Liver (tissue), 9 donors: Measurements from ENCODE around the gene SOX10. TPM values are rescaled to one million over a fixed set of nuclear protein-coding genes. Genes with fewer than 3 reads are reported as not detected.

Experiments used
- DNase-seq: peaks from one replicate; pipeline ENCODE4 v3.0.0-alpha.2; 2017; ENCODE audit warnings: low spot score
- H3K27ac ChIP-seq, 2 donors: one replicate each; pipeline ENCODE4 v1.7.0; 2013; ENCODE audit warnings: inconsistent platforms in 2 of 2, low read length in 2 of 2, control low read depth in 1 of 2, low read depth in 1 of 2, mild to moderate bottlenecking in 1 of 2
- H3K27me3 ChIP-seq, 4 donors: one replicate each; pipeline versions ENCODE4 v1.6.1 to v1.7.0; 2013; ENCODE audit warnings: low read length in 3 of 4, inconsistent platforms in 1 of 4, mild to moderate bottlenecking in 1 of 4, moderate library complexity in 1 of 4; ENCODE audit not compliant: control insufficient read depth in 4 of 4, insufficient read depth in 4 of 4
- H3K36me3 ChIP-seq, 4 donors: one replicate each; pipeline versions ENCODE4 v1.6.1 to v1.7.0; 2013; ENCODE audit warnings: low read length in 3 of 4, mild to moderate bottlenecking in 3 of 4, low read depth in 1 of 4, moderate library complexity in 1 of 4; ENCODE audit not compliant: control insufficient read depth in 4 of 4, insufficient read depth in 3 of 4
- H3K4me1 ChIP-seq, 4 donors: one replicate each; pipeline versions ENCODE4 v1.6.1 to v1.7.0; 2013; ENCODE audit warnings: low read length in 3 of 4, mild to moderate bottlenecking in 3 of 4, moderate library complexity in 1 of 4; ENCODE audit not compliant: control insufficient read depth in 4 of 4, insufficient read depth in 4 of 4
- H3K4me3 ChIP-seq, 3 donors: one replicate each; pipeline versions ENCODE4 v1.6.1 to v1.7.0; 2013; ENCODE audit warnings: low read length in 3 of 3, control low read depth in 1 of 3, low read depth in 1 of 3, mild to moderate bottlenecking in 1 of 3
- H3K9ac ChIP-seq, 2 donors: one replicate each; pipeline ENCODE4 v1.7.0; 2013; ENCODE audit warnings: low read length in 2 of 2, mild to moderate bottlenecking in 2 of 2, moderate library complexity in 2 of 2, control low read depth in 1 of 2, low read depth in 1 of 2
- H3K9me3 ChIP-seq, 4 donors: one replicate each; pipeline versions ENCODE4 v1.6.1 to v1.7.0; 2013; ENCODE audit warnings: low read length in 3 of 4; ENCODE audit not compliant: control insufficient read depth in 4 of 4
- ATF3 ChIP-seq: IDR thresholded peaks from 2 replicates; pipeline ENCODE4 v1.6.1; 2016; ENCODE audit warnings: antibody characterized with exemption
- EGR1 ChIP-seq, 2 donors: IDR thresholded peaks; 2 replicates each; pipeline ENCODE4 v1.6.1; 2016 to 2018; ENCODE audit warnings: antibody characterized with exemption in 2 of 2, low read depth in 2 of 2
- FOXA1 ChIP-seq: IDR thresholded peaks from 2 replicates; pipeline ENCODE4 v1.6.1; 2016; ENCODE audit warnings: antibody characterized with exemption
- FOXA2 ChIP-seq: IDR thresholded peaks from 2 replicates; pipeline ENCODE4 v1.6.1; 2016; ENCODE audit warnings: antibody characterized with exemption
- GABPA ChIP-seq, 2 donors: IDR thresholded peaks in 1 of 2; conservative IDR thresholded peaks in 1 of 2; 2 replicates each; pipeline ENCODE4 v1.6.1; 2016; ENCODE audit warnings: antibody characterized with exemption in 2 of 2, mild to moderate bottlenecking in 1 of 2, moderate library complexity in 1 of 2
- HNF4A ChIP-seq, 2 donors: conservative IDR thresholded peaks; 2 replicates each; pipeline ENCODE4 v1.6.1; 2016; ENCODE audit warnings: antibody characterized with exemption in 2 of 2, mild to moderate bottlenecking in 2 of 2
- HNF4G ChIP-seq: IDR thresholded peaks from 2 replicates; pipeline ENCODE4 v1.6.1; 2016; ENCODE audit warnings: antibody characterized with exemption
- JUND ChIP-seq, 2 donors: IDR thresholded peaks; 2 replicates each; pipeline ENCODE4 v1.6.1; 2016; ENCODE audit warnings: antibody characterized with exemption in 2 of 2
- MAX ChIP-seq: IDR thresholded peaks from 2 replicates; pipeline ENCODE4 v1.6.1; 2016; ENCODE audit warnings: antibody characterized with exemption
- NR2F2 ChIP-seq: IDR thresholded peaks from 2 replicates; pipeline ENCODE4 v1.6.1; 2016; ENCODE audit warnings: antibody characterized with exemption
- RAD21 ChIP-seq, 2 donors: IDR thresholded peaks; 2 replicates each; pipeline ENCODE4 v1.6.1; 2016; ENCODE audit warnings: antibody characterized with exemption in 2 of 2, mild to moderate bottlenecking in 2 of 2
- RXRA ChIP-seq, 2 donors: IDR thresholded peaks; 2 replicates each; pipeline ENCODE4 v1.6.1; 2017 to 2018; ENCODE audit warnings: antibody characterized with exemption in 2 of 2, mild to moderate bottlenecking in 1 of 2
- SP1 ChIP-seq: IDR thresholded peaks from 2 replicates; pipeline ENCODE4 v1.6.1; 2018; ENCODE audit warnings: antibody characterized with exemption, mild to moderate bottlenecking
- TAF1 ChIP-seq: conservative IDR thresholded peaks from 2 replicates; pipeline ENCODE4 v1.6.1; 2016; ENCODE audit warnings: antibody characterized with exemption, mild to moderate bottlenecking
- YY1 ChIP-seq: IDR thresholded peaks from 2 replicates; pipeline ENCODE4 v1.6.1; 2016; ENCODE audit warnings: antibody characterized with exemption, mild to moderate bottlenecking
- WGBS: extraction: QIAGEN DNeasy Blood & Tissue Kit; methylation state at CpG from one replicate; pipeline ENCODE4 v1.1.7; 2013; 5-methylcytosine and 5-hydroxymethylcytosine counted together
- polyA plus RNA-seq, 2 donors: library from polyadenylated mRNA; stranded (reverse) in 1 of 2; unstranded in 1 of 2; fragments of 200-250 nt in 1 of 2; fragments of >200 nt in 1 of 2; fragmentation: Nextera tagmentation in 1 of 2; extraction: Ambion mirVana in 1 of 2; gene quantifications; one replicate each; pipeline versions ENCODE4 v1.2.1 to v1.2.3, GENCODE V29; 2013 to 2015
- total RNA-seq, 2 donors: library from RNA; depleted of rRNA; stranded (reverse); fragments of >200 nt; gene quantifications; one replicate each; pipeline ENCODE4 v1.2.3, GENCODE V29; 2014
- TF ChIP-seq, protein P1 (sequence below): IDR thresholded peaks from 2 replicates; pipeline ENCODE4 v1.6.1; 2016; ENCODE audit warnings: antibody characterized with exemption
- TF ChIP-seq, protein P2 (sequence below): fragments of 150-350 bp; IDR thresholded peaks from 2 replicates; pipeline ENCODE4 v1.5.1; 2017; ENCODE audit warnings: improper control_type of control experiment, low read depth, low read length; ENCODE audit not compliant: missing input control
- TF ChIP-seq, protein P3 (sequence below): IDR thresholded peaks from 2 replicates; pipeline ENCODE4 v1.6.1; 2016; ENCODE audit warnings: antibody characterized with exemption, mild to moderate bottlenecking
- donor health status: healthy.
- donor health status: healthy.
- donor health status: healthy.
- donor health status: healthy.
- donor health status: healthy.

Gene SOX10
- total and polyA plus RNA-seq, 4 donors, result 0.05 to 0.29 (median 0.07) TPM

- TF ChIP-seq EGR1 (IDR thresholded peaks at IDR 0.05; ENCODE audit: low read depth in 2 of 2), result no peak
- no peak for TF ChIP-seq TAF1
These were observed 14.2 kb upstream of the SOX10 start (continued) for GRCh38 chr22:37998543-37998942.

DNA sequence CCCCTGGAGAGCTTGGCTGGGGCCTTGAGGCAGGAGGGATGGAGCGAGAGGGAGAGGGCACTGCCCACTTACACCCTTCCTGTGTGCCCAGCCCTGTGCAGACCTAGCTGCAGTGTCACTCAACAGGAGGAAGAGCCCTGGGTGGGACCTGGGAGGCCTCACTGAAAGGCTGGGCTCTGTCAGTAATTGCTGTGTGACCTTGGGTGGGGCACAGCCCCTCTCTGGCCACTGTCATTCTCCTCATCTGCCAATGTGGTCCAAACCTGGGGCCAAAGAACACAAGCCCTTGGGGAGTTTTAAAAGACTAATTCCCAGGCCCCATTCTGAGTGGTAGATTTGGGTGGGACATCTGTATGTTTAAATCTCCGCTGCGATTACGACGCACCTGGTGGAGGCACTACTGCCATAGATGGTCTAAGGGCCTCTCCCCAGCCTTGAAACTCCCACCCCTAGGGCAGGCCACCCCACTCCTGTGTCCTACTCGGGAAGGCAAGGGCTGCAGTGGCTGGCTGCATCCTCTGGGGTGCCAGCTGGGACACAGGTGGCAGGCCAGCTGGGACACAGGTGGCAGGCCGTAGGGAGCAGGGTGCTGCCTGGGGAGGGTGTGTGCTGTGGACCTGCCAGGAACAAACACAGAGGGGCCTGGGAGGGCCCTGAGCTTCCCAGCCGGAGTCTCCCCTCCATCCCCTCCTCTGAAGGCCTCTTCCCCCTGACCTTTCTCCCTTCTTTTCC, 12.3 kb upstream of the SOX10 start:
- 92% methylated on average over 8 of the region's 8 CpGs for WGBS
- no peak overlapping the region for H3K4me3 ChIP-seq
- no peak for TF ChIP-seq YY1
- no peak for TF ChIP-seq FOXA2
- TF ChIP-seq ATF3, result no peak
- no peak for TF ChIP-seq RXRA (IDR thresholded peaks at IDR 0.05)
- TF ChIP-seq RAD21 (IDR thresholded peaks at IDR 0.05), result no peak
- TF ChIP-seq NR2F2, result no peak
- no peak for TF ChIP-seq EGR1 (IDR thresholded peaks at IDR 0.05; ENCODE audit: low read depth in 2 of 2)
- TF ChIP-seq, protein P1, sequence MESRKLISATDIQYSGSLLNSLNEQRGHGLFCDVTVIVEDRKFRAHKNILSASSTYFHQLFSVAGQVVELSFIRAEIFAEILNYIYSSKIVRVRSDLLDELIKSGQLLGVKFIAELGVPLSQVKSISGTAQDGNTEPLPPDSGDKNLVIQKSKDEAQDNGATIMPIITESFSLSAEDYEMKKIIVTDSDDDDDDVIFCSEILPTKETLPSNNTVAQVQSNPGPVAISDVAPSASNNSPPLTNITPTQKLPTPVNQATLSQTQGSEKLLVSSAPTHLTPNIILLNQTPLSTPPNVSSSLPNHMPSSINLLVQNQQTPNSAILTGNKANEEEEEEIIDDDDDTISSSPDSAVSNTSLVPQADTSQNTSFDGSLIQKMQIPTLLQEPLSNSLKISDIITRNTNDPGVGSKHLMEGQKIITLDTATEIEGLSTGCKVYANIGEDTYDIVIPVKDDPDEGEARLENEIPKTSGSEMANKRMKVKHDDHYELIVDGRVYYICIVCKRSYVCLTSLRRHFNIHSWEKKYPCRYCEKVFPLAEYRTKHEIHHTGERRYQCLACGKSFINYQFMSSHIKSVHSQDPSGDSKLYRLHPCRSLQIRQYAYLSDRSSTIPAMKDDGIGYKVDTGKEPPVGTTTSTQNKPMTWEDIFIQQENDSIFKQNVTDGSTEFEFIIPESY, result no peak
- TF ChIP-seq TAF1, result no peak
- no peak for TF ChIP-seq FOXA1
- TF ChIP-seq HNF4A (conservative IDR thresholded peaks at IDR 0.05), result no peak
- no peak for TF ChIP-seq SP1
- no peak for TF ChIP-seq JUND (IDR thresholded peaks at IDR 0.05)
- no peak for TF ChIP-seq MAX
- TF ChIP-seq GABPA (IDR thresholded peaks at IDR 0.05 in 1 of 2, conservative IDR thresholded peaks at IDR 0.05 in 1 of 2), result no peak
- TF ChIP-seq HNF4G, result no peak
- TF ChIP-seq, protein P2, sequence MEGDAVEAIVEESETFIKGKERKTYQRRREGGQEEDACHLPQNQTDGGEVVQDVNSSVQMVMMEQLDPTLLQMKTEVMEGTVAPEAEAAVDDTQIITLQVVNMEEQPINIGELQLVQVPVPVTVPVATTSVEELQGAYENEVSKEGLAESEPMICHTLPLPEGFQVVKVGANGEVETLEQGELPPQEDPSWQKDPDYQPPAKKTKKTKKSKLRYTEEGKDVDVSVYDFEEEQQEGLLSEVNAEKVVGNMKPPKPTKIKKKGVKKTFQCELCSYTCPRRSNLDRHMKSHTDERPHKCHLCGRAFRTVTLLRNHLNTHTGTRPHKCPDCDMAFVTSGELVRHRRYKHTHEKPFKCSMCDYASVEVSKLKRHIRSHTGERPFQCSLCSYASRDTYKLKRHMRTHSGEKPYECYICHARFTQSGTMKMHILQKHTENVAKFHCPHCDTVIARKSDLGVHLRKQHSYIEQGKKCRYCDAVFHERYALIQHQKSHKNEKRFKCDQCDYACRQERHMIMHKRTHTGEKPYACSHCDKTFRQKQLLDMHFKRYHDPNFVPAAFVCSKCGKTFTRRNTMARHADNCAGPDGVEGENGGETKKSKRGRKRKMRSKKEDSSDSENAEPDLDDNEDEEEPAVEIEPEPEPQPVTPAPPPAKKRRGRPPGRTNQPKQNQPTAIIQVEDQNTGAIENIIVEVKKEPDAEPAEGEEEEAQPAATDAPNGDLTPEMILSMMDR, result no peak
- TF ChIP-seq, protein P3, sequence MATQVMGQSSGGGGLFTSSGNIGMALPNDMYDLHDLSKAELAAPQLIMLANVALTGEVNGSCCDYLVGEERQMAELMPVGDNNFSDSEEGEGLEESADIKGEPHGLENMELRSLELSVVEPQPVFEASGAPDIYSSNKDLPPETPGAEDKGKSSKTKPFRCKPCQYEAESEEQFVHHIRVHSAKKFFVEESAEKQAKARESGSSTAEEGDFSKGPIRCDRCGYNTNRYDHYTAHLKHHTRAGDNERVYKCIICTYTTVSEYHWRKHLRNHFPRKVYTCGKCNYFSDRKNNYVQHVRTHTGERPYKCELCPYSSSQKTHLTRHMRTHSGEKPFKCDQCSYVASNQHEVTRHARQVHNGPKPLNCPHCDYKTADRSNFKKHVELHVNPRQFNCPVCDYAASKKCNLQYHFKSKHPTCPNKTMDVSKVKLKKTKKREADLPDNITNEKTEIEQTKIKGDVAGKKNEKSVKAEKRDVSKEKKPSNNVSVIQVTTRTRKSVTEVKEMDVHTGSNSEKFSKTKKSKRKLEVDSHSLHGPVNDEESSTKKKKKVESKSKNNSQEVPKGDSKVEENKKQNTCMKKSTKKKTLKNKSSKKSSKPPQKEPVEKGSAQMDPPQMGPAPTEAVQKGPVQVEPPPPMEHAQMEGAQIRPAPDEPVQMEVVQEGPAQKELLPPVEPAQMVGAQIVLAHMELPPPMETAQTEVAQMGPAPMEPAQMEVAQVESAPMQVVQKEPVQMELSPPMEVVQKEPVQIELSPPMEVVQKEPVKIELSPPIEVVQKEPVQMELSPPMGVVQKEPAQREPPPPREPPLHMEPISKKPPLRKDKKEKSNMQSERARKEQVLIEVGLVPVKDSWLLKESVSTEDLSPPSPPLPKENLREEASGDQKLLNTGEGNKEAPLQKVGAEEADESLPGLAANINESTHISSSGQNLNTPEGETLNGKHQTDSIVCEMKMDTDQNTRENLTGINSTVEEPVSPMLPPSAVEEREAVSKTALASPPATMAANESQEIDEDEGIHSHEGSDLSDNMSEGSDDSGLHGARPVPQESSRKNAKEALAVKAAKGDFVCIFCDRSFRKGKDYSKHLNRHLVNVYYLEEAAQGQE, result no peak
- H3K9me3 ChIP-seq, result no peaks in the 10 kb centered on the region
- no peak for DNase-seq
- H3K36me3 ChIP-seq, result no peaks in the 10 kb centered on the region
- H3K27ac ChIP-seq, result no peak overlapping the region
- H3K27me3 ChIP-seq, result no peaks in the 10 kb centered on the region
- no peaks in the 10 kb centered on the region for H3K4me1 ChIP-seq
- H3K9ac ChIP-seq, result no peak overlapping the region
